DMS153 (cell line): ENCODE measurements around the gene PDE8A.

Source experiments
- DNase-seq: peaks from one replicate; lab custom pipeline; 2025; lab: John Stamatoyannopoulos, UW

Gene PDE8A

DNA sequence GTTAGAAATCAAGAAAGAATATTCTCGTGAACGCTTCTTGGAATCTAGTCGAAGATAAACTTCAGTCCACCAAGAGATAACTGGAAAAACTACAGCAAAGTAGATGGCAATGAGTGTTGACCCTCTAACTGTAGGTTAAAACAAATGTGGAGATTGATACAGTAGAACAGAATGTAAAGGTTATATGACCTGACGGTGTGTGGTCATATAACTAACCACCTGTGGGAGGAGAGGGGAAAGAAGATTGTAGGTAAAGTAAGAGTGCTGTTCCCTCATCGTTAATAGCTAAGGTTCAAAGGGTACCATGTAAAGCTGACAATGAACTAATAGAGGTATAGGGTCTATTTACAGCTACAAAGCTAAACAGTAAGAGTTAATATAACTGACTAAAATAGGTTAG, 52.6 kb downstream of the PDE8A start:
- no peak for DNase-seq

DNA sequence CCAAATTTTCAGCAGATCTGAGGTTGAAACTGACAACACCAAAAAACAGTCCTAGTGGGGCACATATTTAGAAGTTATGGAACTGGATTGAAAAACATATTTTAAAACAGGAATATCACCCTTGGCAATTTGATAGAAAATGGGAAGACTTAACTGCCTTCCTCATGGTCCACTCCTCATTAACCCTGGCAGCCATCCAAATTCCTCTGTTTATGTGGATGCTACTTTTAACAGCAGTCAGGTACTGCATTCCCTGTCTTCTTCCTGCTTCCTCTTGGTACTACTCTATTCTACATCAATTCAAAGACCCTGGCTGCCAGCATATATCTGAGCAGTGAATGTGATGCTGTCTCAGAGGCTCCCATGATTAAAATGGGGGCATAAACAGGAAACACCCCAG, 54.3 kb downstream of the PDE8A start:
- DNase-seq, result peak; percentile 33

DNA sequence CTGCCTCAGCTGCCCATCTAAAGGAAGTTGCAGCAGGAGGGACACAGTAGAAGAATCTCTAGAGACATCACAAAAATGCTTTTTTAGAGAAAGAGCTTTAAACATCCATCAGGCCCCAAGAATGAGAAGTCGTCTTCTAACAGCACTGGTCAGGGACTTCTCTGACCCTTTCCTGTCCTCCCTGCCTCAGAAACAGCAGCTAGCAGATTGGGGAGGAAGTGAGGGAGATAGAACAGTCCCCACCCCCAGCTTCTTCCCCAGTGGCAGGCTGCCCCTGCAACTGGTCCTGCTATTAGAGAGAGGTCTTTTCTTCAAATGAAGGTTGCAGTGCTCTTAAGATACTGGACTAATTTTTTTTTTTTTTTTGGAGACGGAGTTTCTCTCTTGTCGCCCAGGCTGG, 55.1 kb downstream of the PDE8A start:
- no peak for DNase-seq

DNA sequence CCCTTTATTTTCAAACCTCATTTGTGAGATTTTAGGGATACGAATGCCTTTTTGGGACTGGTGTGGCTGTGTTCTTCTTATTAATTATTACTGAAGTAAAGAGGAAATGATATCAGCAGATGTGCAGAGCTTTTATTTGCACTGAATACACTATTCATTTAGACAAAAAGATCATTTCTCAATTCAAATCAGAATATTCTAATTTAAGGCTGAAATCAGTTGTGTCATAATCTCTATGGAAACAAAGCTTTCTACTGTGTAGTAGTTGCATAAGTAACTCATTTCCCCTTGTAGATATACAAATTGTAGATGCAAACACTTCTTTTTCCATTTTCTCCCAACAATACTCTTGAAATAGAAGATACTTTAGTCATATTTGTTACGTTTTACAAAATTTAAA, 56.0 kb downstream of the PDE8A start:
- no peak for DNase-seq

DNA sequence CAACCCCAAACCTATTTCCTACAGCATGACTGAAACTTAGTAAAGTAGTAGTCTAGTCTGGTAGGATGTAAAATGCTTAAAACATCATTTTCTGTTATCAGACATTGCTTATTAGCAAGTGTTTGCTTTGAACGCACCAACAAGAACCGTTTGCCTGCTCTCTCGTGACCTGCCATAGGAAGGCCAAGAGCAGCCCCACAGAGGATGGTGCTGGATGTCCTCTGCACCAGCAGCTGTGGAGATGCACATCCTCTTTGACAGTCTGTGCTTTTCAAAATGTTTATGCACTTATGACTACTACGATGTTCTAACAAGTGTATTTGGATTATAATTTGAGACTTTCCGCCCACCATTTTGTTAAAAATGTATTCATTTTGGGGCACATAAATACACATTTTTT, 59.6 kb downstream of the PDE8A start:
- no peak for DNase-seq

DNA sequence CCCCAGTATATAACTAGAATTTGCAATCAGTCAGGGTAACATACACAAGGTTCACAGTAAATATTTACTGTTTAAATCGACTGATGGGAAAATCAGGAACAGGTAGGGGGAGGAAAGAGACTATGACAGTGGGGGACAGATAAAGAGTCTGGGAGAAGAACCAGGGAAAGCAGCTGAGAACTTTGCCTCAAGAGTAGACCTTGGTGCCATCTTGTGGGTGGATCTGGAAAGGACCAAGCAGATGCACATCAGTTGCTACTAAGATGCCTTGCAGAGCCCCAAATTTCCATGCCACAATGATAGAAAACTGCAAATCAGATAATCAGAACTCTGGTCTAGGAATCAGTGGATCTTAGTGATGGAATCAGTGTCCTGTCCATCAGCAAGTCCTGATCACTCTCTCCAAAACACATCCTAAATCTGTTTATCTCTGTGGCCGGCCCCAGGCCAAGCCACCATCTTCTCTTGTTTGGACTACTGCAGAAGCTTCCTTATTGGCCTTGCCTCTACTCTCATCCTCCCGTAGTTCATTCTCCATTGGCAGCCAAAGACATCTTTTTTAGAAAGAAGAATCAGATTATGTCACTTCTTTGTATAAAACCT, 62.7 kb downstream of the PDE8A start:
- peak; percentile 1 for DNase-seq

DNA sequence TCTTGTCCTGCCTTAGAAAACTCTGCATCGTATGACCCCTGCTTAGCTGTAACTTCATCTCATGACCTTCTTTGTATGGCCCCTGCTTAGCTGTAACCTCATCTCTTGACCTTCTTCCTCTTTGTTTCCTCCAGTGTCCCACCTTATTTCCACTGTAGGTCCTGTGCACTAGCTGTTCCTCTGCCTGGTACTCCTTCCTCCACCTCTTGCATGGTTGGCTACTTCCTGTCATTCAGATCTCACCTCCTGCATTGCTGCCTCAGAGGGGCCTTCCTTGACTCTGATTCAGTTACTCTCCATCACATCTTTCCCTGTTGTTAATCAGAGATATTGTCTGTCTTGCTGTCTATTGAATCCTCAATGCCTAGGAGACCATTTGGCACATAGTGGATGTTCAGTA, 63.2 kb downstream of the PDE8A start:
- no peak for DNase-seq

DNA sequence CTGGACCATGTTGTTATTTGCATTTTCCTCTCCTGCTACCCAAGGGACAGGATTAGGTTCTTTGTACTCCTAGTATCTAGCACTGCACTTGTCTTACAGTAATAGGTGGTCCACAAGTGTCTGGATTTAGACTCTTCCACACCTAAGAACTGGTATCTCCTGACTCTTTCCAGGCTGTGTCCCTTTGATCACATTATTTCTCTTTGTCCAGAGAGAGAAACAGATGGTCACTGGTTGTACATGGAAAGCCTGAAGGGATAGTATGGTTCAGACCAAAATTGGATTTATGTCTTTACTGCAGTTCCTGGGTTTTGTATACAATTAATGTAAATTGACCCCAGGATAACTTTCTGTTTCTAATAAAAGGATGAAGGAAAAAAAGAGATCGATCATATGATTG, 64.0 kb downstream of the PDE8A start:
- DNase-seq, result no peak

DNA sequence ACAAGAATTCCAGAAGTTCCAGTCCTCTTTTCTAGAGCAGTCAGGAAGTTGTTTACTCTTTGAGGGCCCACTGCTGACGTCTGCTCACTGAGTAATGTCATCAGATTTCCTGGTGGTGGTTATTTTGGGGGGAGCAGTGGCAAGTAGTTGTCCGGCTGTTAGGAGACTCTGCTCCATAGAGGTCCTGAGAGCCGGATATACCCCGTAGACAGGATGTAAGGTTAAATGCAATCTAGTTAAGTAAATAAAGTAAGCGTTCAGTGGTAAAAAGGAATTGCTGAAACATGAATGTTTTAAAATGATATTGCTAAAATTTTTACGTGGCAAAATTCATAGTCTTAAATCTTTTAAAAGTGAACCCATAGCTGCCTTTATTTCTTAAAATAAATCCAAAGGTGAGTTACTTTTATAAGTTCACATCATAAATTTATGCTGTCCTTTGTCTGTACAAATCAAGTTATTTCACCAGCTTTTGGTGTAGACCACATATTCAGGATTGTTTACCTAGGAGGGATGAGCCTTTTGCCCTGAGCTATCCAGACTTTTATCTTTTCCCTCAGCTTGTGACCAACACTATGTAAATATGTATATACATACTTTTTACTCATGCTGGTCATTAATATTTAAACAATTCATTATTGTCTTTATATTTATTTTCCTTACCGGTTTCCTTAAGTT, 65.8 kb downstream of the PDE8A start:
- DNase-seq, result peak; percentile 41

DNA sequence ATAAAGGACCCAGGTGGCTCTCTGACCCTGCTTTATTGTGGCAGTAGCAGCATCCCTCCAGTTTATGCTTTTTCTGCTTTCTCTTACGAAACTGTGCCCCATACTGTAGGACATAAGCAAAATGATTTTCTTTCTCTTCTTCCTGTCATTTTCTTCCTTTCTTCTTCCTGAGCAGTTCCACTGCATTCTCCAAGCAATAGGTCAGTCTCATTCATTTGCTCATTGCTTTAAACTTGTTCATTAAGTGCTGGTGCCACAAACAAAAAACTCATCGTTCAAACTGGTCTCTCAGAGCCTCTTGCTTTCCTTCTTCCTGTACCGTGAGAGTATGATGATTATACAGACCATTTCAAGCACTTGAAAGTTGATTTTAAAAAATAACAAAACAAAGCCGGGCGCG, 66.8 kb downstream of the PDE8A start:
- no peak for DNase-seq

DNA sequence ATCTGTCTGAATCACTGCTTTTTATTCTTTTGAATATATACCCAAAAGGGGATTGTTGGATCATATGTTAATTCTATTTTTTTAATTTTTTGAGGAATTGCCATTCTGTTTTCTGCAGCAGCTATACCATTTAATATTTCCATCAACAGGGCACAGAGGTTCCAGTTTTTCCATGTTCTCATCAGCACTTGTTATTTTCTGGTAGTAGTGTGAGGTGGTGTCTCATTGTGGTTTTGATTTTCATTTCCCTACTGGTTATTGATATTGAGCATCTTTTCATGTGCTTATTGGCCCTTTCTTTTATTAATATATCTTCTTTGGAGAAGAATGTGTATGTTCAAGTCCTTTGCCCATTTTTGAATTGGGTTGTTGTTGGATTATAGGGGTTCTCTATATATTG, 68.1 kb downstream of the PDE8A start:
- DNase-seq, result no peak

DNA sequence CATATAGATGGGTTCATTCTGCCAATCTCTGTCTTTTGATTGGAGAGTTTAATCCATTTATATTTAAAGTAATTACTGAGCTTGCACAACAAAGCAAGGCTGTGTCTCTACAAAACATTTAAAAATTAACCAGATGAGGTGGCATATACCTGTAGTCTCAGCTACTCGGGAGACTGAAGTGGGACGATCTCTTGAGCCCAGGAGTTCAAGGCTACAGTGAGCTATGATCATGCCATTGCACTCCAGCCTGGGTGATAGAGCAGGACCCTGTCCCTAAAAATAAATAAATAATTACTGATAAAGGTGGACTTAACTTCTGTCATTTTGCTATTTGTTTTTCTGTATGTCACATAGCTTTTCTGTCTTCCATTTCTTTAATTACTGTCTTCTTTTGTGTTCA, 78.1 kb downstream of the PDE8A start:
- DNase-seq, result no peak

DNA sequence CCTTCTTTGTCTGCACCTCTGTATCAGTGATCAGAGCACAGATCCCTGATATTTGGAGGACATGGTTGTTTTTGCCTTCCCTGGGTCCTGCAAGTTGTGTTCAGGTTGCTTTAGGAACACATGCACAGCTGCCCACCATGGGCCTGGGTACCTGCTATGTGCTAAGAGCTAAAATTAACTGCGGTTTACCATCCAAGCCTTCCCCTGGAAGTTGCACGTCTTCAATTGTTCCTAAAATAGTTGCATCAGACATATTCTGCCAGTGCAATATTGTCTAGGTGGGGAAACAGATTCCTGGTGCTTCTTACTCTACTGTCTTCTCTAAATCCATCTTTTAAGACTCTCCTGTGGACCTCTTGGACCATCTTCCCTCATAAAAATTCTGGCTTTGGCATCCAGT, 80.9 kb downstream of the PDE8A start:
- DNase-seq, result no peak

DNA sequence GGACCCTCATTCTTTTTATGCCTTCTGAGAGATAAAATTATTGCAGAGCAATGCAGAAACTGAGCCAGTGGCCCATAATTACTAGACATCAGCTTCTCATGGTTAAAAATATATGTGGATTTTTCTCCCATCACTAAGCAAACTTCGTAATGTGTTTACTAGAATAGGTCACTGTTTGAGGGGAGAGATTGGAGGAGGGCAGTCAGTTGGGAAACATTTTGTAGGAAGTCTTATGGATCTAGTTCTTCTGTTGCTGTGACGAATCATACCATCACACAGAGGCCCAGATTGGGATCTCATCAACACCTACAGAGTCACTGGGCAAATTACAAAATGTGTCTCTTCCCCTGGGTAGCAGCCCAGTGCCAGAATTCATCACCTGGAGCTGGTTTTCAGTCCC, 81.4 kb downstream of the PDE8A start:
- DNase-seq, result no peak

DNA sequence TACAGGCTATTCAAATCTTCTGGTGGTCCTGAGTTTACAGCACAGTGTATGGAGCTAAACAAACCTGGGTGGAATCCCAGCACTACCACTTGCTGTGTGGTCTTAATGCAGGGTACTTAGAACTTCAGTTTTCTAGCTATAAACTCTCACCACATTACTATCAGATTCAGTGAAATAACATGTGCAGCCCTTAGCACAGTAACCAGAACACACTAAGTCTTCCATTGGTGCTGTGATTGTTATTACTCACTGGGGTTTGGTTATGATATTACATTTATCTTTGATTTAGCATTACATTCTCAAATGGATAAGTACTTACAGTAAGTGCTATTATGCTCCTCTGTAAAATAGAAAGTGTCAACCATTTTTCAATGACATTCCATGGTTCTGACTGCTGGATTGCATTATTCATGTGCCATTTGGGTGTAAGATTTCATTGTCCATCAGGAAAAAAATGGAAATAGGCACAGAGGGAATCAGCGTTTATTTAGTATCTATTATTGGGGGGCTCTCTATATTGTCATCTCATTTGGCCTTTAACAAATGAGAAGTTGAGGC, 81.9 kb downstream of the PDE8A start:
- no peak for DNase-seq

DNA sequence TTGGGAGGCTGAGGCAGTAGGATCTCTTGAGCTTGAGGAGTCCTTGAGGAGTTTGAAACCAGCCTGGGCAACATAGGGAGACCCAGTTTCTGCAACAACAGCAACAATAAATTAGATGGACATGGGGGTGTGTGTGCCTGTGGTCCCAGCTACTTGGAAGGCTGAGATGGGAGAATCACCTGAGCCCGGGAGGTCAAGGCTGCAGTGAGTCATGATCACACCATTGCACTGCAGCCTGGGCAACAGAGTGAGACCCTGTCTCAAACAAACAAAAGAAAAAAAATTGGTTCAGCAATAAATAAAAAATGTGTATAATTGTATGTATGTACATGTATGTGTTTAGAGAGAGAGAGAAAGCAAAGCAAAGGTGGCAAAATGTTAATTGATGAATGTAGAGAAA, 83.1 kb downstream of the PDE8A start:
- no peak for DNase-seq

DNA sequence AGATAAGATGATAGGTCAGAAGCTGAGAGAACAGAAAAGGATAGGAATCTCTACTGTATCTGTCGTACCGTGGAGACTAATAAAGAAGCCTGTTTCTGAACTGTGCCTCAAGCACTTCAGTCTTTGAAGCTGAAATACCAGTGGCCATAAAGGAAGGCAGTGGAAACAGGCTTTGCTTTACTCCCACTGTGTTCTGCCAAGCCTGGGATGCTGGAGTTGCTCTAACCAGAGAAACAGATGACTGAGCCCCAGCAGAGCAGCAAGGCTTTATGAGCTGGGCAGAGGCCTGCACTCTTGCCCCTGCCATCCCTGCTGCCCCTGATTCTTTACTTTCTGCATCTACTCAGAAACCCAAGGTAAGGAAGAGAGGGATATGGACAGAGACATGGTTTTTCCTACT, 89.4 kb downstream of the PDE8A start:
- no peak for DNase-seq

DNA sequence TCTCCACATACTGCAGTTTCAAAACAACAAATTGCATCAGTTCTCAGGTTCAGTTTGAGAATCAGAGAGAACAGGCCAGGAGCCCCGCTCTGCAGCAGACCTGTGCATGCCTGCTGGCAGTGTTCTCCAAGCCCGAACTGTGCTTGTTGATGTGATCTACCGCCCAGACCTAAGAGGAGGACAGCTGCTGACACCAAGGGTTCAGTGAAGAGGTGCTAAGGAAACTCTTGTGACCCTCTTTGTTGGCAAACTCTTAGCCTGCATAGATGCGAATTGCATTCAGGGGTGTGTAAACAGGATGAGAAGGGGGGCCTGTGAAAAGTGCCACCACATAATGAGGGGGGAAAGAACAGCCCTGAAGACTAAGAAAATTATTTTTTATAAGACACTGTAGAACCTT, 89.8 kb downstream of the PDE8A start:
- DNase-seq, result no peak

DNA sequence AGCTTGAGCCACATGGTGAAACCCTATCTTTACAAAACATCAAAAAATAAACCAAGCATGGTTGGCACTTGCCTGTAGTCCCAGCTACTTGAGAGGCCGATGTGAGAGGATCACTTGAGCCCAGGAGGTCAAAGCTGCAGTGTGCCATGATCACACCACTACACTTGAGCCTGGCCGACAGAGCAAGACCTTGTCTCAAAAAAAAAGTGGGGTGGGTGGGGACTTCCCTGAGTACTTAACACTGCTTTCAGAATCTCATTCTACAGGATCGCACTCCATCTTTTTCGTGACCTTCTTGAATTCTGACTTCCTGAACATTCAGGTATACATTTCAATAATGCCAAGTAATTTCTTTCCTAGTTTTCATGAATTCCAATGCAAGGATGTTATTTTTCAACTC, 91.3 kb downstream of the PDE8A start:
- no peak for DNase-seq

DNA sequence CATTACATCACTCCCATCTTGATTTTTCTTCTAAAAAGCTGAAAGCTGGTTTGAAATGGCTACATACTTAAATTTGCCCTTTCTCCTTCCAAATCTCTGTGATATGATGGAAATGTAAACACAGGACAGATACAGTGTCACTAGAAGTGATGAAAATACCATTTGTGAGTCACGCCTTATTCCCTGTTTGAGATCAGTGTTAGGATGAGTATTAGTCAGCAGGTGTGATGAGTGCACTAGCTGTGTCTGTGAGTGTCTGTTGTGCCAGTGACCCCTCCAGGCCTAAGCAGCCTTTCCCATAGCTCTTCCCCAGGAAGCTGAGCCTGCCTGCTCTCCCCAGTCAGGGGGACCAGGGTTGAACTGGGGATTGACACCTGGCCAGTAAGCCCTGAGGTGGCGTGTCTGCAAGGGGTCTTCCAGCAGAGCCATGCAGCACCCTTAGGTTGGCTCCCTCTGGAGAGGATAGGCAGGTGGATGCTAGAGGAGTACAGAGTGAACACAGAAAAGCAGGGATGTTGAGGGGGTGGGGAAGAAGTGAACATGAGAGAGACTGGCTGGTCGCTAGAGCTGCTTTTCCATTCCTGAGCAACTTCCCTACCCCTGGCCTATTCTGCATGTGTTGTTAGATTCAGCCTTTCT, 92.0 kb downstream of the PDE8A start:
- no peak for DNase-seq

DNA sequence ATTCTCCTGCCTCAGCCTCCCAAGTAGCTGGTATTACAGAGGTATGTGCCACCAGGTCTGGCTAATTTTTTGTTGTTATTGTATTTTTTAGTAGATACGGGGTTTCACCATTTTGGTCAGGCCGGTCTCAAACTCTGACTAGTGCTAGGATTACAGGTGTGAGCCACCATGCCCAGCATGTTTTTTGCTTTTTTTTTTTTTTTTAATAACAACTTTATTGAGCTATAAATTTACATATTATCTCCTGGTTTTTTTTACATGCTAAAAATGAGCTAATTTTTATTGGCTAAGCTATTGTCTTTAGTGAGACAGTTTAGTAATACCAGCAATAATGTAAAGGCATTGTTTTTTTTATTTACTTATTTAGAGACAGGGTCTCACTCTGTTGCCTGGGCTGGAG, 105.2 kb downstream of the PDE8A start:
- no peak for DNase-seq

DNA sequence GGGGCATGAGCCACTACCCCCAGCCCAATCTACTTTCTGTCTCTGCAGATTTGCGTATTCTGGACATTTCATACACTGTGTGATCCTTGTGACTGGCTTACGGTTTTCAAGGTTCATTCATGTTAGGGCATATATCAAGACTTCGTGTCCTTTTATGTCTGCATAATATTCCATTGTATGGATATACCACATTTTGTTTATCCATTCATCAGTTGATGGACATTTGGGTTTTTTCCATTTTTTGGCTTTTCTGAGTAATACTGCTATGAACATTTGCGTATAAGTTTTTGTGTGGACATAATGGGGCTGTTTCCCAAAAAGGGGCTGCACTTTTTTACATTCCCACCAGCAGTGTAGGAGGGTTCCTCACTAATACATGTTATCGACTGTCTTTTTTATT, 106.6 kb downstream of the PDE8A start:
- no peak for DNase-seq

DNA sequence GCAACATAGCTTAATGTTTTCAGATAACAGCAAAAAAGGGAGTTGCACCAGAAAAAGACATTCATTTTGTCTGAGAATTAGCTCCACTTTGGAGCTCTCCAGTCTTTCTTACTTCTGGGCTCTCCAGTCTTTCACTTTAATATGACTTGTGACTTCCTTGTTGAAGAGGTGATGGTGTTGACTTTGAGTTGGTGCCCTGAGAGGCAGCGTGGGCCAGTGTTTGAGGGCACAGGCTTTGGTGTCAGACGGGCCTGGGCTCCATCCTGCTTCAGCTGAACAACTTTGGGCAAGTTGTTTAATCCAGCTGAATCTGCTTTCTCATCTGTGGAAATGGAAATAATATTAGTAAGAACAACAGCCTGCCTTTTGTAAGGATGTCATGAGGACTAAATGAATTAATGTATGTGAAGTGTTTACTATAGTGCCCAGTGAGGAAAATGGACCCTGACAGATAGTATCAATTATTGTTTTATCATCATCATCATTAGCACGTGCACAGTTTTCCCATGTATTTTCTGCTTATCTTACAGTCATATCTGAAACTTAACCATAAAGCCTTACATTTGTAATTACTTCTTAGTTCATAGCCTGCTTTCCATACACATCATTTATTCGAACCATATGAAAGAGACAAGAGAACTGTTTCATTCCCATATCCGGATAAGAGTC, 108.4 kb downstream of the PDE8A start:
- no peak for DNase-seq
